NCI-H1436 (cell line): ENCODE data around the gene TRIM72.
"Not testable (repeated sequence)": the region's sequence is repeated elsewhere in the genome, so short reads cannot be mapped to it uniquely, and the experiment has no call there.

Experiments used
- DNase-seq: peaks from one replicate; lab custom pipeline; 2025; lab: John Stamatoyannopoulos, UW

TRIM72 gene

DNA sequence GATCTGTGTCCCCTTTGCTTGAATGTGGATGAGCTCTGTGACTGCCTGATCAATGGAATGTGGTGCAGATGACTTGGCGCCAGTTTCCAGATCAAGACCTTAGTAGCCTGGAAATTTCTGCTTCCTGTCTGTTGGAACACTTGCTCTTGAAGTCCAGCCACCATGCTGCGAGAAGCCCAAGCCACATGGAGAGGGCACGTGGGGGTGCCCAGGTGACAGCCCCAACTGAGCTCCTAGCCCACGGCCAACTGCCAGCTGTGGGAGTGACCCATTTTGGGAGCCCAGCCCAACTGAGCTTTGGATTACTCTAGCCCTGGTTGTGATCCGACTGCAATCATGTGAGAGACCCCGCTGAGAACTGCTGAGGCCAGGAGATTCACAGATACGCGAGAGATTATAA, 42.5 kb downstream of the TRIM72 start:
- no peak for DNase-seq

- DNase-seq: no peak
Measured at GRCh38 chr16:31258366-31258765, 44.4 kb downstream of the TRIM72 start.

DNA sequence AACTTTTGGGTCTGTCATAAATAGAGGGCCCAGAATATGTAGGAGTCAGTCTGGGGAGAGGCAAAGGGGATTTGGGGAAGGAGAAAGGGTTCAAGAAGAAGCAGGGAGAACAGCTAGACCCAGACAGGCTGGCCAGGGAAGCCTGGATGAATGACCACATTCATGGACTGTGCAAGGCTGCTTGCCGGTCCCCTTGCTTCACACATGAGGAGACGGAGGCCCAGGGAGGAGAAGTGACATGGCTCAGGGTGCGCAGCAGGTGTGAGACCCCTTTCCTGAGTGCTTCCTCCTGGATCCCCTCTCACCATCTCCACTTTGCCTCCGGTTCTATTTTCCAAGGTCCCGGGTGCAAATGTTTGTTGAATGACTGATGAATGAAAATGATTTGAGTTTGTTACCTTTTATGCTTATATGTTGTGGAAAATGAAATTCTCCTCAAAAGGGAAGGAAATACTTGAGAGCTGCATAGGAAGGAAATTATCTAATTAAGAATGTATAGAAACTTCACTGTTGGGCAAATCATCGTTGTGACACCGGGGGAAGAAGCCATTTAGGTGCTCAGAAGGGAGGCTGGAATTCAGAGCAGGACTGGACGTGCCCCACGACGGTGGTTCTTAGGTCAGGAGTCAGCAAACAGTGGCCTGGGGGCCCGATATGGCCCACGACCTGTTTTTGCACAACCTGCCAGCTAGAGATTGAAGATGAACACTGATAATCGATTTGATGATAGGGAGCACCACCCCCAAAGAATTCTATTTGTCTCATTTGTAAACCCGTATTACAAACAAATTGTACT, 46.4 kb downstream of the TRIM72 start:
- DNase-seq: no peak

DNA sequence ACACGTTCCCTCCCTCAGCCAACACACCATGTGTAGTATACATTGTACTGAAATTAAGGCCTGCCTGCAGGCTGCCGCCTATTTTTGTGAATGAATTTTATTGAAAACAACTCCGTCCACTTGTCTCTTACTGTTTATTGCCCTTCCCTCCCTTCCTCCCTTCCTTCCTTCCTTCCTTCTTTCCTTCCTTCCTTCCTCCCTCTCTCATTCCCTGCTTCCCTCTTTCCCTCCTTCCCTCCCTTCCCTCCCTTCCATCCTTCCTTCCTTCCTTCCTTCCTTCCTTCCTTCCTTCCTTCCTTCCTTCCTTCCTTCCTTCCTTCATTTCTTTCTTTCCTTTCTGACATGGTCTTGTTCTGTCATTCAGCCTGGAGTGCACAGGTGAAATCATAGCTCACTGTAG, 48.2 kb downstream of the TRIM72 start:
- no peak for DNase-seq

DNA sequence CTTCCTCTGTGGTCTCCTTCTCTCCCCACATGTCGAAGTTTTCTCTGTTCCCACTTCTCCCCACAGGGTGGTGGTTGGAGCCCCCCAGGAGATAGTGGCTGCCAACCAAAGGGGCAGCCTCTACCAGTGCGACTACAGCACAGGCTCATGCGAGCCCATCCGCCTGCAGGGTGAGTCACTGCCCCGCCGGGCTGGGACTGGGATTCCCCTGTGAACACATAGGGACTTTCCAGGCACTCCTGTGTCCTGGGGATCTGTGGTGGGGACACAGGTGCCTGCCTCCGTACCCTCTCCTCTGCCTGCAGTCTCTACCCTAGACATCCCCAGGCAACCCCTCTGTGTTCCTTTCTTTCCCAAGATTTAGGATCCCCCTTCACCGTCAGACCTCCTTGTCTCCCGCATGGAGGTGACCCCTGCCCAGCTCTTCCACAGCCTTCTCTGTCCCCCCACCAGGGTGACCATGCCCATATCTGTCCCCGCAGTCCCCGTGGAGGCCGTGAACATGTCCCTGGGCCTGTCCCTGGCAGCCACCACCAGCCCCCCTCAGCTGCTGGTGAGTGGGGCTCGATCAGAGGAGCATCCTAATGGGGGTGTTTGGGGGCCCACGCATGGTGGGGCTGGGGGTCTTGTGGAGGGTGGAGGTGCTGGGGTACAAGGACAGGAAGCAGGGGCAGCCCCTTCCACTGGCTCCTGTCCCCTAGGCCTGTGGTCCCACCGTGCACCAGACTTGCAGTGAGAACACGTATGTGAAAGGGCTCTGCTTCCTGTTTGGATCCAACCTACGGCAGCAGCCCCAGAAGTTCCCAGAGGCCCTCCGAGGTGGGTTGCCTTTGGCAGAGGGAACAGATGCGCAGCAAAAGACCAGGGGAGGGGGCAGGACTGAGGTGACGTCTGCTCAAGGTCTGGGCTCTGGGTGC, 51.7 kb downstream of the TRIM72 start:
- no peak for DNase-seq

GRCh38 chr16:31267332-31268032, 53.6 kb downstream of the TRIM72 start:
- DNase-seq: no peak

- DNase-seq: no peak
Measured at GRCh38 chr16:31268033-31268365, 54.1 kb downstream of the TRIM72 start.

- DNase-seq: no peak
Measured at GRCh38 chr16:31268891-31269290, 55.0 kb downstream of the TRIM72 start.

DNA sequence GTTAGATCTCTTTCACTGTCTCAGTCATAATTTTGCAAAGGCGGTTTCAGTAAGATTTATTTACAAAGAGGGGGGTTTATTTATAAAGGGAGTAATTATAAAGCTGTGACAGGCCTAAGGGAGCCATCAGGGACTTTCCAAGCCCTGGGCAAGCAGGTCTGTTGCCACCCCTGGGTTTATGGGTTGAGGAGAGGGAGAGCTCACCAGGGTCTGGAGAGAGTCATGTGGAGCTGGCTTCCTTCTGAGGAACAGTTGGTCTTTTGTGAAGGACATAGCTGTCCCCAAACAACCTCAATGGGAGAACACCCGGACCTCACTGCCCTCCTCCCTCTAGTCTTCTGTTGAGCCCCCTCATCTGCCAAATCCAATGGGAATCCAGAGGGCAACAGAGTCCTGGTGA, 55.6 kb downstream of the TRIM72 start:
- no peak for DNase-seq

DNA sequence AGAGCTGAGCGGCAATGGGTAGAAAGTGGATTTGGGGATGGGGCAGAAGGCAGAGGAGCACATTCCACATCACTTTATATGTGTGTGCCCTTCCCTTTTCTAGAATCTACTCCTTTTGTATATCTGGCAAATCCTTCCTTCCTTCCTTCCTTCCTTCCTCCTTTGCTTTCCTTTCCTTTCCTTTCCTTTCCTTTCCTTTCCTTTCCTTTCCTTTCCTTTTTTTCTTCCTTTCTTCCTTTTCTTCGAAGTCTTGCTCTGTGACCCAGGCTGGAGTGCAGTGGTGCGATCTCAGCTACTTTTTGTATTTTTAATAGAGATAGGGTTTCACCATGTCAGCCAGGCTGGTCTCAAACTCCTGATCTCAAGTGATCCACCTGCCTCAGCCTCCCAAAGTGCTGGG, 56.1 kb downstream of the TRIM72 start:
- DNase-seq: not testable (repeated sequence)

GRCh38 chr16:31270795-31271194, 56.9 kb downstream of the TRIM72 start:
- no peak for DNase-seq

GRCh38 chr16:31271621-31272190, 57.8 kb downstream of the TRIM72 start:
- DNase-seq: no peak

GRCh38 chr16:31273187-31273586, 59.3 kb downstream of the TRIM72 start:
- DNase-seq: no peak

DNA sequence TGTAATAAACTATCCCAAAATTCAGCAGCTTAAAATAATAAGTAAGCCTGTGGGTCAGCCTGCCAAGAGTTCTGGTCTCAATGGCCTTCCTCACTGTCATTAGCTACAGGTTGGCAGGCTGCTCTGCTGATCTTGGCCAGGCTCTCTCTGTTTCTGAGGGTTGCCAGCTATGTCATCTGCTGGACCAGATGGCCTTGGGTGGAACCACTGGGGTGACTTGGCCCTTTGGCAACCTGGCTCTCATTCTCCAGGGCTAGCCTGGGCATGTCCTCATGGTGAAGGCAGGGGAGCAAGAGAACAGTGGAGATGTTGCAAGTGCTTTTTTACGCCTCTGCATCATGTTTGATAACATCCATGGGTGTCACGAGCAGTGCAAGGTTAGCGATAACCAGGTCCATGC, 59.8 kb downstream of the TRIM72 start:
- no peak for DNase-seq

DNA sequence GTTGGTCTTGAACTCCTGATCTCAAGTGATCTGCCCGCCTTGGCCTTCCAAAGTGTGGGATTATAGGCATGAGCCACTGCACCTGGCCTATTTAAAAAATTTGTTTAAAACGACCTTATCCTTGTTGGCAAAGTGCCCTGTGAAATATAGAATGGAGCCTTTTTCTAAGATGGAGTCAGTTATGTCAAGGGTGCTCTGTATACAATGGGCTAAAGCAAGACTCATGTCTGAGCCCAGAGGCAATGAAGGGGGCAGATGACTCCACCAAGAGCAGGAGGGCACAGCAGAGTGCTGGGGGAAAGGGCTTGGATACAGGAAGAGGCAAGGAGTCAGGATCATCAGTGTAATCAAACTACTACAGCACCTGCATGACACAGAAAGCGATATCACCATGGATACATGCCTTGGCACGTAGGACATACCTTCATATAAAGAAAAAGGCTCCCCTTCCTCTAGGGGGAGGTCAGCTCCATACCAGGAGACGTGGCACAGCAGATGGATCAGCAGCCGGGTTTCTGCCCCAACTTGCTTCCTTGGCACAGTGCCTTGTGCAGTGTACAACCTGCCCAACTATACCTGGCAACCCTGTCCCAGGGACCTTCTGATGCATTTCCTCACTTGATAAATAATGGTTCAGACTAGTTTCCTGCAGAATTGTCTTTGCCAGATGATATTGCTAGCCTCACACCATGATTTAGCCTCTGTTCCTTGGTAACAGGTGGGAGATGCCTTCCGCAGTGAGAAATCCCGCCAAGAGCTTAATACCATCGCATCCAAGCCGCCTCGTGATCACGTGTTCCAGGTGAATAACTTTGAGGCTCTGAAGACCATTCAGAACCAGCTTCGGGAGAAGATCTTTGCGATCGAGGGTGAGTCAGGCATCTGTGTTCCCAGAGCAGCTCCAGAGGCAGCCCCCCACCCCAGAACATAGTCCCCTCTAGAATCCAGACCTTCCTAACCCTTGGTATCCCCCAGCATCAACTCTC, 61.2 kb downstream of the TRIM72 start:
- no peak for DNase-seq

GRCh38 chr16:31276600-31276999, 62.7 kb downstream of the TRIM72 start:
- DNase-seq: no peak

DNA sequence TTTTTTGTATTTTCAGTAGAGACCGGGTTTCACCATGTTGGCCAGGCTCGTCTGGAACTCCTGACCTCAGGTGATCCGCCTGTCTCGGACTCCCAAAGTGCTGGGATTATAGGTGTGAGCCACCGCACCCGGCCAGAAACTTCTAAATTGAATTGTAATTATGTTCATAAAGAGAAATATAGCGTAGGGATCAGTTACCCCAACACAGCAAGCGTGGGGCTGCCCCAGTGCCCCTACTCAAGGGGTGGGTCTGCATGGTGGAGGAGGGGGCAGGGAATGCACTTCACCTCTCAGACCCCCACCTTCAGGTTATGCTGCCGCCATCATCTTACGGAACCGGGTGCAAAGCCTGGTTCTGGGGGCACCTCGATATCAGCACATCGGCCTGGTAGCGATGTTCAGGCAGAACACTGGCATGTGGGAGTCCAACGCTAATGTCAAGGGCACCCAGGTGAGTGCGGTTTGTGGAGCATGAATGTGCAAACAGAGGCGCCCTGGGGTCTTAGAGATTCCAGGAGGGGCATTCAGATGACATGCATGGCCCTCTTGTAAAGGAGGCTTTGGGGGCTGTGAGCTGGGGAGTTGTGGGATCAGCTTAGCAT, 63.8 kb downstream of the TRIM72 start:
- DNase-seq: no peak

DNA sequence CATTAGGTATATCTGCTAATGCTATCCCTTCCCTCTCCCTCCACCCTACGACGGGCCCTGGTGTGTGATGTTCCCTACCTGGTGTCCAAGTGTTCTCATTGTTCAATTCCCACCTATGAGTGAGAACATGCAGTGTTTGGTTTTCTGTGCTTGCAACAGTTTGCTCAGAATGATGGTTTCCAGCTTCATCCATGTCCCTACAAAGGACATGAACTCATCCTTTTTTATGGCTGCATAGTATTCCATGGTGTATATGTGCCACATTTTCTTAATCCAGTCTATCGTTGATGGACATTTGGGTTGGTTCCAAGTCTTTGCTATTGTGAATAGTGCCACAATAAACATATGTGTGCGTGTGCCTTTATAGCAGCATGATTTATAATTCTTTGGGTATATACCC, 64.9 kb downstream of the TRIM72 start:
- DNase-seq: not testable (repeated sequence)
